ENCODE measurements around the gene RTEL1.

- TF ChIP-seq MAX (IDR thresholded peaks at IDR 0.05; ENCODE audit: low read depth, low read length) (no peak), CTCF (IDR thresholded peaks at IDR 0.05; ENCODE audit: low read depth, low read length) (no peak)
Observed at GRCh38 chr20:63667858-63668257, 9.7 kb downstream of the RTEL1 start.

Measured in NB4 (cell line).